ENCODE data around the gene RHOJ. TPM values are rescaled to one million over a fixed set of nuclear protein-coding genes. Genes with fewer than 3 reads are reported as not detected.

Gene RHOJ
- total and polyA plus RNA-seq, 2 donors (not counting 3 experiments of a cell fraction or from before 2014, with no cell fraction given) = 191 to 486 TPM

GRCh38 chr14:63262446-63262845 is 58.2 kb downstream of the RHOJ start:
- H3K9ac ChIP-seq (replicated peaks; ENCODE audit: extremely low read depth, insufficient read depth, low read length) = no peak overlapping the region
- POLR2A ChIA-PET = no interaction called here
- no peaks in the 10 kb centered on the region for H3K4me1 ChIP-seq (ENCODE audit: control insufficient read depth, extremely low read depth, insufficient read depth, low read length)
- H3K9me1 ChIP-seq (replicated peaks; ENCODE audit: control insufficient read depth, extremely low read depth, insufficient read depth, low read length) = no peaks in the 10 kb centered on the region
- intact Hi-C loops (cut with micrococcal nuclease) (no loop called here), dilution Hi-C loops (cut with MboI; ENCODE audit: extremely low pct_ligation_motif_present, low sequenced_read_pairs) (no loop called here)
- H3K27me3 ChIP-seq (ENCODE audit: control insufficient read depth in 2 of 2, insufficient read depth in 2 of 2, low read length in 2 of 2) = no peaks in the 10 kb centered on the region
- H3K79me2 ChIP-seq (ENCODE audit: control insufficient read depth, insufficient read depth, low read length) = peaks cover 89% of the 10 kb centered on the region
- peaks cover 6 to 15% of the 10 kb centered on the region in 2 experiments for H3K36me3 ChIP-seq (ENCODE audit: control insufficient read depth in 2 of 2, extremely low read depth in 1 of 2, insufficient read depth in 2 of 2, low read length in 2 of 2)
- FAIRE-seq (no peak), DNase-seq (ENCODE audit: low read depth, low spot score) (no peak)
- H3K4me3 ChIP-seq (replicated peaks in 1 of 3; ENCODE audit: insufficient read depth in 1 of 3, low read depth in 1 of 3, low read length in 3 of 3) = no peak overlapping the region
- no TSS peak for BruUV-seq (replicated peaks)
- H2AFZ ChIP-seq (ENCODE audit: low read depth, low read length) = no peak overlapping the region
- H3K4me2 ChIP-seq (ENCODE audit: insufficient read depth, low read length) = no peak overlapping the region
- CTCF ChIA-PET = interaction anchor here (1.1 to 2.2 kb wide), 3 partner anchors 14 to 88 kb away, joined by 3 to 8 read pairs (median 4); no protein-coding TSS in a partner anchor
- TF ChIP-seq POLR2AphosphoS5 (IDR thresholded peaks at IDR 0.05; ENCODE audit: insufficient read depth, low read depth, low read length) (no peak), EZH2 (IDR thresholded peaks at IDR 0.05; ENCODE audit: borderline replicate concordance, low read depth, low read length, severe bottlenecking) (no peak), CTCF (IDR thresholded peaks at IDR 0.05; ENCODE audit: extremely low read depth in 1 of 2, insufficient read depth in 1 of 2, low read depth in 1 of 2, low read length in 2 of 2) (no peak), JUN (IDR thresholded peaks at IDR 0.05; ENCODE audit: borderline replicate concordance, insufficient read depth, insufficient read length, low read depth) (no peak), POLR2A (IDR thresholded peaks at IDR 0.05; ENCODE audit: low read depth, low read length) (no peak)
- H3K9me3 ChIP-seq (replicated peaks; ENCODE audit: control insufficient read depth, insufficient read depth, low read length) = no peaks in the 10 kb centered on the region
- no peak overlapping the region for H3K27ac ChIP-seq (ENCODE audit: insufficient read depth, low read depth, low read length)
- H4K20me1 ChIP-seq (replicated peaks; ENCODE audit: control insufficient read depth, extremely low read depth, insufficient read depth, low read length) = peaks cover 21% of the 10 kb centered on the region

- Histone ChIP-seq H3K9me3 (replicated peaks; ENCODE audit: control insufficient read depth, insufficient read depth, low read length) (no peaks in the 10 kb centered on the region), H3K4me2 (ENCODE audit: insufficient read depth, low read length) (no peak overlapping the region), H3K4me1 (ENCODE audit: control insufficient read depth, extremely low read depth, insufficient read depth, low read length) (no peaks in the 10 kb centered on the region), H3K27me3 (ENCODE audit: control insufficient read depth in 2 of 2, insufficient read depth in 2 of 2, low read length in 2 of 2) (no peaks in the 10 kb centered on the region), H3K9ac (replicated peaks; ENCODE audit: extremely low read depth, insufficient read depth, low read length) (no peak overlapping the region), H3K36me3 (ENCODE audit: control insufficient read depth in 2 of 2, extremely low read depth in 1 of 2, insufficient read depth in 2 of 2, low read length in 2 of 2) (peaks cover 20 to 23% of the 10 kb centered on the region in 2 experiments), H3K27ac (ENCODE audit: insufficient read depth, low read depth, low read length) (no peak overlapping the region), H3K9me1 (replicated peaks; ENCODE audit: control insufficient read depth, extremely low read depth, insufficient read depth, low read length) (no peaks in the 10 kb centered on the region), H4K20me1 (replicated peaks; ENCODE audit: control insufficient read depth, extremely low read depth, insufficient read depth, low read length) (peaks cover 12% of the 10 kb centered on the region), H2AFZ (ENCODE audit: low read depth, low read length) (no peak overlapping the region), H3K79me2 (ENCODE audit: control insufficient read depth, insufficient read depth, low read length) (peaks cover 92% of the 10 kb centered on the region), H3K4me3 (replicated peaks in 1 of 3; ENCODE audit: insufficient read depth in 1 of 3, low read depth in 1 of 3, low read length in 3 of 3) (no peak overlapping the region)
- ChIA-PET CTCF (no interaction called here), POLR2A (no interaction called here)
- FAIRE-seq = no peak
- TF ChIP-seq CTCF (IDR thresholded peaks at IDR 0.05; ENCODE audit: extremely low read depth in 1 of 2, insufficient read depth in 1 of 2, low read depth in 1 of 2, low read length in 2 of 2) = no peak
- TF ChIP-seq EZH2 (IDR thresholded peaks at IDR 0.05; ENCODE audit: borderline replicate concordance, low read depth, low read length, severe bottlenecking) = no peak
- TF ChIP-seq GATA2 (IDR thresholded peaks at IDR 0.05; ENCODE audit: insufficient read depth, insufficient read length, low read depth, low read length) = no peak
- no peak for TF ChIP-seq JUN (IDR thresholded peaks at IDR 0.05; ENCODE audit: borderline replicate concordance, insufficient read depth, insufficient read length, low read depth)
- no peak for TF ChIP-seq POLR2AphosphoS5 (IDR thresholded peaks at IDR 0.05; ENCODE audit: insufficient read depth, low read depth, low read length)
- TF ChIP-seq FOS (IDR thresholded peaks at IDR 0.05; ENCODE audit: borderline replicate concordance, insufficient read depth, low read length) = no peak
- no peak for TF ChIP-seq MYC (IDR thresholded peaks at IDR 0.05; ENCODE audit: low read depth, low read length)
- TF ChIP-seq POLR2A (IDR thresholded peaks at IDR 0.05; ENCODE audit: low read depth, low read length) = no peak
- TF ChIP-seq MAX (IDR thresholded peaks at IDR 0.05; ENCODE audit: insufficient read depth, insufficient read length) = no peak
- BruUV-seq (replicated peaks) = no TSS peak
- no peak for DNase-seq (ENCODE audit: low read depth, low spot score)
- dilution Hi-C loops (cut with MboI; ENCODE audit: extremely low pct_ligation_motif_present, low sequenced_read_pairs) = no loop called here
- intact Hi-C loops (cut with micrococcal nuclease) = no loop called here
These were observed 61.9 kb downstream of the RHOJ start for GRCh38 chr14:63266106-63266505.

Measured in endothelial cell of umbilical vein (primary cell).